Endothelial cell of umbilical vein (primary cell): Measurements from ENCODE around the gene IPO11.
A peak's percentile ranks its signal among the peaks of the same experiment; 100 is the strongest.

Experiments
- EZH2 ChIP-seq: IDR thresholded peaks from 2 replicates; pipeline ENCODE4 v1.6.1; 2012; ENCODE audit warnings: borderline replicate concordance, low read depth, mild to moderate bottlenecking, moderate library complexity, low read length, inconsistent platforms; ENCODE audit not compliant: severe bottlenecking
- JUN ChIP-seq: IDR thresholded peaks from 2 replicates; pipeline ENCODE4 v1.6.1; 2011; ENCODE audit warnings: borderline replicate concordance, low read depth; ENCODE audit not compliant: insufficient read length, insufficient read depth
- POLR2A ChIP-seq: IDR thresholded peaks from 2 replicates; pipeline ENCODE4 v1.6.1; 2012; ENCODE audit warnings: low read depth, mild to moderate bottlenecking, control low read depth, low read length
- POLR2AphosphoS5 ChIP-seq: IDR thresholded peaks from 2 replicates; pipeline ENCODE4 v1.6.1; 2012; ENCODE audit warnings: low read depth, mild to moderate bottlenecking, control low read depth, low read length, moderate library complexity; ENCODE audit not compliant: insufficient read depth
- TF ChIP-seq, protein P1 (sequence below), 2 donors: IDR thresholded peaks; 1 replicate in 1 of 2; 2 replicates in 1 of 2; pipeline ENCODE4 v1.5.1; 2011; ENCODE audit warnings: low read length in 2 of 2, mild to moderate bottlenecking in 2 of 2, moderate library complexity in 2 of 2, control low read depth in 1 of 2, inconsistent platforms in 1 of 2, low read depth in 1 of 2; ENCODE audit not compliant: insufficient read depth in 1 of 2; ENCODE audit errors: extremely low read depth in 1 of 2
- TF ChIP-seq, protein P2 (sequence below): IDR thresholded peaks from 2 replicates; pipeline ENCODE4 v1.6.1; 2011; ENCODE audit not compliant: insufficient read depth, insufficient read length

DNA sequence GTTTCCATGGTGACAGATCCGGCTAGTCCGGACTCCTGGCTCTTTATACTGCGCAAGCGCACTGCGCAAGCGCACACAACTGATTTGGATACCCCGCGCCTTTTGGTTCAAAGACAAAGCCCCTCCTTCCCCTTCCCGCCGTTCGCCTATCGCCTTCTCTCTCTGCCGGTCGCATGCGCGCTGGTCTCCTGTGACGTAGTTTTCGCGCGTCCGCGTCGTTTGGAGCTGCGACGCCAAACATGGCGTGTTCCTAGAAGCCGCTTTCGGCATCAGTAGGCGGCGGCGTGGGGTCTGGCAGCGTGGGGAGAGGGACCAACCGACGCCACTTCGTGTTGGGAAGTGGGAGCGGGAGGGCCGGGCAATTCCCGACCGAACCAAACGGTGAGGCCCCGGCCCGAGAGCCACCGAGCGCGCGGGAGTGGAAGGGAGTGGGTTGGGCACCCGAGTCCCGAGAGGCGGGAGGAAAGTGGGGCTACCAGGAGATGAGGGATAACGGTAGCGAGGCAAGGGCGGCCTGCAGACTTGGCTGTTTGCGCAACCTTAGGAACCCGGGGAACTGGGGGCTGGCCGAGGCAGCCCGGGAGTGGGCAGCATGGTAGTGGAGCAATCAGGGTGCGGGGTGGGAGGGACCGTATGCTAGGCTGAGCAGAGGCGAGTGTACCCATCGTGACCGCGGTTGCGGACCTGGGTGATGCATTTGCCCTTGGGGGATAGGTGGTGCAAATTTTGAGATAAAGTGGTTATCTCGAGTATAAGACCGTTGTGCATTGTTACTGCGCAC, at the start of gene IPO11:
- TF ChIP-seq, protein P1, sequence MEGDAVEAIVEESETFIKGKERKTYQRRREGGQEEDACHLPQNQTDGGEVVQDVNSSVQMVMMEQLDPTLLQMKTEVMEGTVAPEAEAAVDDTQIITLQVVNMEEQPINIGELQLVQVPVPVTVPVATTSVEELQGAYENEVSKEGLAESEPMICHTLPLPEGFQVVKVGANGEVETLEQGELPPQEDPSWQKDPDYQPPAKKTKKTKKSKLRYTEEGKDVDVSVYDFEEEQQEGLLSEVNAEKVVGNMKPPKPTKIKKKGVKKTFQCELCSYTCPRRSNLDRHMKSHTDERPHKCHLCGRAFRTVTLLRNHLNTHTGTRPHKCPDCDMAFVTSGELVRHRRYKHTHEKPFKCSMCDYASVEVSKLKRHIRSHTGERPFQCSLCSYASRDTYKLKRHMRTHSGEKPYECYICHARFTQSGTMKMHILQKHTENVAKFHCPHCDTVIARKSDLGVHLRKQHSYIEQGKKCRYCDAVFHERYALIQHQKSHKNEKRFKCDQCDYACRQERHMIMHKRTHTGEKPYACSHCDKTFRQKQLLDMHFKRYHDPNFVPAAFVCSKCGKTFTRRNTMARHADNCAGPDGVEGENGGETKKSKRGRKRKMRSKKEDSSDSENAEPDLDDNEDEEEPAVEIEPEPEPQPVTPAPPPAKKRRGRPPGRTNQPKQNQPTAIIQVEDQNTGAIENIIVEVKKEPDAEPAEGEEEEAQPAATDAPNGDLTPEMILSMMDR (IDR thresholded peaks at IDR 0.05; ENCODE audit: extremely low read depth in 1 of 2, insufficient read depth in 1 of 2, low read depth in 1 of 2, low read length in 2 of 2) = no peak
- TF ChIP-seq POLR2AphosphoS5 = peak; percentile 74
- no peak for TF ChIP-seq EZH2
- TF ChIP-seq POLR2A = peak; percentile 74
- TF ChIP-seq, protein P2, sequence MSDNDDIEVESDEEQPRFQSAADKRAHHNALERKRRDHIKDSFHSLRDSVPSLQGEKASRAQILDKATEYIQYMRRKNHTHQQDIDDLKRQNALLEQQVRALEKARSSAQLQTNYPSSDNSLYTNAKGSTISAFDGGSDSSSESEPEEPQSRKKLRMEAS = peak; percentile 34
- no peak for TF ChIP-seq JUN
